Parathyroid adenoma (tissue), 2 donors: Measurements from ENCODE around the gene ZMYND8.
"Not testable (repeated sequence)": the region's sequence is repeated elsewhere in the genome, so short reads cannot be mapped to it uniquely, and the experiment has no call there.

ENCODE experiments used
- H2AFZ ChIP-seq: fragments of 300-600 bp; sonication (generic); one replicate; pipeline ENCODE4 v1.7.0; 2017; ENCODE audit warnings: antibody characterized with exemption, mild to moderate bottlenecking
- H3K27ac ChIP-seq: fragments of 300-600 bp; sonication (generic); one replicate; pipeline ENCODE4 v1.7.0; 2017
- H3K27me3 ChIP-seq: fragments of 300-600 bp; sonication (generic); one replicate; pipeline ENCODE4 v1.7.0; 2017; ENCODE audit warnings: low read length; ENCODE audit not compliant: control insufficient read depth, insufficient read depth
- H3K36me3 ChIP-seq: fragments of 300-600 bp; sonication (generic); one replicate; pipeline ENCODE4 v1.7.0; 2017; ENCODE audit warnings: low read length; ENCODE audit not compliant: control insufficient read depth, insufficient read depth
- H3K4me1 ChIP-seq: fragments of 300-600 bp; sonication (generic); one replicate; pipeline ENCODE4 v1.7.0; 2017; ENCODE audit warnings: control low read depth
- H3K4me2 ChIP-seq: fragments of 300-600 bp; sonication (generic); one replicate; pipeline ENCODE4 v1.7.0; 2017; ENCODE audit warnings: low read length
- H3K4me3 ChIP-seq: fragments of 300-600 bp; sonication (generic); one replicate; pipeline ENCODE4 v1.7.0; 2017; ENCODE audit warnings: low read depth, low read length
- H3K79me2 ChIP-seq: fragments of 300-600 bp; sonication (generic); one replicate; pipeline ENCODE4 v1.7.0; 2017; ENCODE audit warnings: control low read depth
- H3K9ac ChIP-seq: fragments of 300-600 bp; sonication (generic); one replicate; pipeline ENCODE4 v1.7.0; 2017; ENCODE audit warnings: mild to moderate bottlenecking
- H3K9me3 ChIP-seq: fragments of 300-600 bp; sonication (generic); one replicate; pipeline ENCODE4 v1.7.0; 2017; ENCODE audit warnings: low read length; ENCODE audit not compliant: control insufficient read depth
- TF ChIP-seq, protein P1 (sequence below): fragments of 300-600 bp; sonication (generic); IDR thresholded peaks from one replicate; pipeline ENCODE4 v1.7.0; 2017; ENCODE audit warnings: antibody characterized with exemption, mild to moderate bottlenecking
- donor health status: primary hyperparathyroidism.

Gene ZMYND8

DNA sequence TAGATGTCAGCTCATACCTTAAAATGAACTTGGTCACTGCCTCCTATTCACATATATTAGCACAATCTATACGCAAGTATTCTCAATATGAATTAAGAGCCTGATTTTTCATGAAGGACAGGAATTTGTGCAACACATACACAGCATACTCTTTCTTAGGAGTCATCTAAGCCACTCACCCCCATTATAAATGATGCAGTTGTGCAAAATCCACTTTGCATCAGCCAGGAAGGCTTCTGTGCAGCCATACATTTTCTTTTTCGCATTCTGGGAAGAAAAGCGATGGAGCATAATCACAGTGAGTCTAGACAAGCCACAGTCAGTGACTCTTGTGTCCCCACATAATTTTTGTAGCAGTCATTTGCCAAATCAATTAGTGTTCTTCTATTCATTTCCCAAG is 66.5 kb downstream of the ZMYND8 start:
- Histone ChIP-seq H3K27ac (no peak overlapping the region), H3K36me3 (no peaks in the 10 kb centered on the region)

DNA sequence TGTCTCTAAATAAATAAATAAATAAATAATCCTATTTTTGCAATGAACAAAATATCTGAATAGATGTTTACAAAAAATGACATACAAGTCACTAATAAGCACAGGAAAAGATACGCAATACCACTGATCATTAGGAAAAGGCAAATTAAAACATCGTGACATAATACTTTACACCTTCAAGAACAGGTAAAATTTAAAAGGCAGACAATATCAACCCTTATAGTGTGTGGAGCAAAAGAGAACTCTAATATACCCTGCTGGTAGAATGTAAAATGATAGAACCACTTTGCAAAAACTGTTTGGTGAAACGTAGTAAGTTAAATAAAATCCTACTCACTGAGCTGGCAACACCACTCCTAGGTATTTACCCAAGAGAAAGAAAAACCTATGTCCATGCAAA is 67.4 kb downstream of the ZMYND8 start:
- no peak overlapping the region for H2AFZ ChIP-seq
- no peaks in the 10 kb centered on the region for H3K27me3 ChIP-seq
- H3K27ac ChIP-seq = no peak overlapping the region
- H3K4me3 ChIP-seq = no peak overlapping the region
- H3K36me3 ChIP-seq = no peaks in the 10 kb centered on the region
- no peaks in the 10 kb centered on the region for H3K4me1 ChIP-seq
- H3K9ac ChIP-seq = no peak overlapping the region
- H3K79me2 ChIP-seq = peaks cover 14% of the 10 kb centered on the region
- H3K9me3 ChIP-seq = no peaks in the 10 kb centered on the region
- TF ChIP-seq, protein P1, sequence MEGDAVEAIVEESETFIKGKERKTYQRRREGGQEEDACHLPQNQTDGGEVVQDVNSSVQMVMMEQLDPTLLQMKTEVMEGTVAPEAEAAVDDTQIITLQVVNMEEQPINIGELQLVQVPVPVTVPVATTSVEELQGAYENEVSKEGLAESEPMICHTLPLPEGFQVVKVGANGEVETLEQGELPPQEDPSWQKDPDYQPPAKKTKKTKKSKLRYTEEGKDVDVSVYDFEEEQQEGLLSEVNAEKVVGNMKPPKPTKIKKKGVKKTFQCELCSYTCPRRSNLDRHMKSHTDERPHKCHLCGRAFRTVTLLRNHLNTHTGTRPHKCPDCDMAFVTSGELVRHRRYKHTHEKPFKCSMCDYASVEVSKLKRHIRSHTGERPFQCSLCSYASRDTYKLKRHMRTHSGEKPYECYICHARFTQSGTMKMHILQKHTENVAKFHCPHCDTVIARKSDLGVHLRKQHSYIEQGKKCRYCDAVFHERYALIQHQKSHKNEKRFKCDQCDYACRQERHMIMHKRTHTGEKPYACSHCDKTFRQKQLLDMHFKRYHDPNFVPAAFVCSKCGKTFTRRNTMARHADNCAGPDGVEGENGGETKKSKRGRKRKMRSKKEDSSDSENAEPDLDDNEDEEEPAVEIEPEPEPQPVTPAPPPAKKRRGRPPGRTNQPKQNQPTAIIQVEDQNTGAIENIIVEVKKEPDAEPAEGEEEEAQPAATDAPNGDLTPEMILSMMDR = no peak
- H3K4me2 ChIP-seq = no peak overlapping the region

More for the DNA sequence above, 66.5 kb downstream of the ZMYND8 start:
- Histone ChIP-seq H3K27me3 (no peaks in the 10 kb centered on the region), H3K9me3 (no peaks in the 10 kb centered on the region), H3K9ac (no peak overlapping the region), H2AFZ (no peak overlapping the region), H3K4me3 (no peak overlapping the region), H3K79me2 (peaks cover 14% of the 10 kb centered on the region), H3K4me2 (no peak overlapping the region), H3K4me1 (no peaks in the 10 kb centered on the region)
- TF ChIP-seq, protein P1 = no peak

DNA sequence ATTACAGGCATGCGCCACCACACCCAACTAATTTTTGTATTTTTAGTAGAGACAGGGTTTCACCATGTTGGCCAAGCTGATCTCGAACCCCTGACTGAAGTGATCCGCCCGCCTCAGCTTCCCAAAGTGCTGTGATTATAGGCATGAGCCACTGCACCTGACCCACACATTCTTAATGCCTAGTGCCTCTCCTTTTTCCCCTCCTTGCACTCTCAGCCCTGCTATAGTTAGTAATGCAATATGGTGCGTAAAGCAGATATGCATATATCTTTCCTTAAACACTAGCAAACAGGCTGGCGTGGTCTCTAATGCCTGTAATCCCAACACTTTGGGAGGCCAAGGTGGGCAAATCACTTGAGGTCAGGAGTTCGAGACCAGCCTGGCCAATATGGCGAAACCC is 68.0 kb downstream of the ZMYND8 start:
- not testable (repeated sequence) for H3K4me3 ChIP-seq, H3K27ac ChIP-seq, H3K9ac ChIP-seq, H3K27me3 ChIP-seq, H3K9me3 ChIP-seq, H2AFZ ChIP-seq, H3K36me3 ChIP-seq, H3K4me2 ChIP-seq, H3K4me1 ChIP-seq
- peaks cover 10% of the 10 kb centered on the region for H3K79me2 ChIP-seq

DNA sequence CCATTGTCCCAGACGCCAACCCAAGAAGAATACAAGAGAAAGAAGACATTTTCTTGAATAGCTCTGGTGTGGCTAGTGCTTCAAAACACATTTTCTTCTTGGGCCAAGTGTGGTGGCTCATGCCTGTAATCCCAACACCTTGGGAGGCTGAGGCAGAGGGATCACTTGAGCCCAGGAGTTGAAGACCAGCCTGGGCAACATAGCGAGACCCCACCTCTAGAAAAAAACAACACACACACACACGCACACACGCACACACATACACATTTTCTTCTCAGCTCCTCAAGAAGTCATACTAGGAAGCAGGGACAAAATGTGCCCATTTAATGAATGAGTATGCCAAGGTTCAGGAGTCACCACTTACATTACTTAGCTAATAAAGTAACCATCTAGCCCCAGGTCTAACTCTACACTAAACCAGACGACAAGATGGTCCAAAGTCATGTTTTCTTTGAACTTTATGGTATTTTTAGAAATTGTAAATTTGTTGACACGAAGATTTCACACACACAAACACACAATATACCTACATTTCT is 68.8 kb downstream of the ZMYND8 start:
- H3K4me3 ChIP-seq = no peak overlapping the region
- H3K79me2 ChIP-seq = peaks cover 7% of the 10 kb centered on the region
- peaks cover 7% of the 10 kb centered on the region for H3K4me1 ChIP-seq
- H2AFZ ChIP-seq = no peak overlapping the region
- no peaks in the 10 kb centered on the region for H3K36me3 ChIP-seq
- H3K9ac ChIP-seq = no peak overlapping the region
- no peaks in the 10 kb centered on the region for H3K9me3 ChIP-seq
- H3K27me3 ChIP-seq = no peaks in the 10 kb centered on the region
- H3K27ac ChIP-seq = no peak overlapping the region
- TF ChIP-seq, protein P1 = no peak
- no peak overlapping the region for H3K4me2 ChIP-seq

DNA sequence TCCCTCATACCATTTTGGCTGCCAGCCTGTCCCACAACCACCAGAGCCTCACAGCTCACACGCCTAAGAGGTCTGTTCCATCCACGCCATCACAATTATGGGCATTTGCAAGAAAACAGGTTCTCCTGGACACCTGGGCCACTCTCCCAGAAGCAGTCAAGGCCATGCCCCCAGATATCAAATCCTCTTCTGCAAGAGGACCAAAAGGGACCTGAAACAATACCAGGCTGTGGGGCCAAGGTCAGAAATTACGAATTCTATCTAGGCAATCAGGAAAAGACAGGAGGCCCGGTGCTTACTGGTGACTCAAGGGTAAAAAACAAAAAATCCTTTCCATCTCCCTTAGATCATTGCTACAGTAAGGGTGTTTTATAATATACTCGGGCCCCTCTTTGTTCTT is 69.8 kb downstream of the ZMYND8 start:
- Histone ChIP-seq H3K36me3 (no peaks in the 10 kb centered on the region), H3K4me2 (no peak overlapping the region), H3K4me3 (no peak overlapping the region), H3K4me1 (peaks cover 7% of the 10 kb centered on the region), H2AFZ (no peak overlapping the region), H3K27ac (no peak overlapping the region), H3K27me3 (no peaks in the 10 kb centered on the region), H3K9me3 (no peaks in the 10 kb centered on the region), H3K9ac (no peak overlapping the region), H3K79me2 (peaks cover 7% of the 10 kb centered on the region)
- TF ChIP-seq, protein P1 = no peak
